ENCODE results near the gene FBXL5. TPM values are rescaled to one million over a fixed set of nuclear protein-coding genes. Genes with fewer than 3 reads are reported as not detected.

The FBXL5 gene
- total and polyA plus RNA-seq, 3 donors from 2014 or later = 149 to 162 (median 153) TPM

DNA sequence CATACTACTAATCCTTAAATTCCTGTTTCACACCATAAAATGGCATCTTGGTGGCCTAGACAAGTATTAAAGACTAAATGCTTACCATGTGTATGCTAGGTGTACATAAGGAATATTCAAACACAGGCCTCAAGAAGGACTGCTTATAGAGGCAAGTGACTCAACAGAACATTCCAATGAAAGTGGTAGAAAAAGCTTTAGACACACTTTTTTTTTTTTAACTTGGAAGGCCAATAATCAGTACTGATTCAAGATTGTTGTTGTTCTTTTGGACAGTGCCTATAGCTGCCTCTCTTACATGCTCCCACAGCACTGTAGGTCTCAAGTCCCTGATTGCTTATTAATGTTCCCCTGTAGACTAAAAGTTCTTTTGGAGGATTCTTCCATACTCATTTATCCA, 77.6 kb downstream of the FBXL5 start:
- no peak overlapping the region for H3K4me3 ChIP-seq
- H3K9me3 ChIP-seq = no peaks in the 10 kb centered on the region
- H3K36me3 ChIP-seq (ENCODE audit: low read depth, missing control alignments) = no peaks in the 10 kb centered on the region
- no peak for TF ChIP-seq POLR2A (IDR thresholded peaks at IDR 0.05)
- TF ChIP-seq, protein P1, sequence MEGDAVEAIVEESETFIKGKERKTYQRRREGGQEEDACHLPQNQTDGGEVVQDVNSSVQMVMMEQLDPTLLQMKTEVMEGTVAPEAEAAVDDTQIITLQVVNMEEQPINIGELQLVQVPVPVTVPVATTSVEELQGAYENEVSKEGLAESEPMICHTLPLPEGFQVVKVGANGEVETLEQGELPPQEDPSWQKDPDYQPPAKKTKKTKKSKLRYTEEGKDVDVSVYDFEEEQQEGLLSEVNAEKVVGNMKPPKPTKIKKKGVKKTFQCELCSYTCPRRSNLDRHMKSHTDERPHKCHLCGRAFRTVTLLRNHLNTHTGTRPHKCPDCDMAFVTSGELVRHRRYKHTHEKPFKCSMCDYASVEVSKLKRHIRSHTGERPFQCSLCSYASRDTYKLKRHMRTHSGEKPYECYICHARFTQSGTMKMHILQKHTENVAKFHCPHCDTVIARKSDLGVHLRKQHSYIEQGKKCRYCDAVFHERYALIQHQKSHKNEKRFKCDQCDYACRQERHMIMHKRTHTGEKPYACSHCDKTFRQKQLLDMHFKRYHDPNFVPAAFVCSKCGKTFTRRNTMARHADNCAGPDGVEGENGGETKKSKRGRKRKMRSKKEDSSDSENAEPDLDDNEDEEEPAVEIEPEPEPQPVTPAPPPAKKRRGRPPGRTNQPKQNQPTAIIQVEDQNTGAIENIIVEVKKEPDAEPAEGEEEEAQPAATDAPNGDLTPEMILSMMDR (IDR thresholded peaks at IDR 0.05) = no peak
- no peak overlapping the region for H3K27ac ChIP-seq
- H3K4me1 ChIP-seq = no peaks in the 10 kb centered on the region
- intact Hi-C loops (cut with DNase I; ENCODE audit: low total_unique reads) = no loop called here
- H3K27me3 ChIP-seq = no peaks in the 10 kb centered on the region
- no peak for DNase-seq

DNA sequence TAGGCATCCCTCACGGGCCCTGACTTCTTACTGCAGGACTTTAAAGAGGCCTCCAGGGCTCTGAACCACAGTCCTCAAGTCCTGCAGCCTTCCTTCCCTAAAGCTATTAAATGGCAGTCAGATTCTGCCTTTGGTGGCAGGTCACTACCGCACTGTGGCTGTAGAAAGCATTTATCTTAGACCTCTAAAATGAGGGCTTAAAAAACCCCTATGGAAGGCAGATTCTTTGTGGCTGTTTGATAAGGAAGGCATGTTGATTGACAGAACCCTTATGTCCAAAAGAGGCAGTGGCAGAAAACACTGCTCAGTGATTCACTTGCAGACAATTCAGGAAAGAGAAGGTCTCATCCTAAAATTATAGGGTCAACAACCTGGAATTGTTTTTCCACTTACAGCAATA, 79.2 kb downstream of the FBXL5 start:
- Histone ChIP-seq H3K27ac (no peak overlapping the region), H3K4me3 (no peak overlapping the region), H3K9me3 (no peaks in the 10 kb centered on the region), H3K4me1 (no peaks in the 10 kb centered on the region), H3K27me3 (no peaks in the 10 kb centered on the region), H3K36me3 (ENCODE audit: low read depth, missing control alignments) (no peaks in the 10 kb centered on the region)
- 69 to 87% methylated on average over 2 of the region's 2 CpGs for WGBS, 2 donors
- TF ChIP-seq, protein P1 (IDR thresholded peaks at IDR 0.05) = no peak
- no peak for TF ChIP-seq POLR2A (IDR thresholded peaks at IDR 0.05)
- intact Hi-C loops (cut with DNase I; ENCODE audit: low total_unique reads) = no loop called here
- no peak for DNase-seq

DNA sequence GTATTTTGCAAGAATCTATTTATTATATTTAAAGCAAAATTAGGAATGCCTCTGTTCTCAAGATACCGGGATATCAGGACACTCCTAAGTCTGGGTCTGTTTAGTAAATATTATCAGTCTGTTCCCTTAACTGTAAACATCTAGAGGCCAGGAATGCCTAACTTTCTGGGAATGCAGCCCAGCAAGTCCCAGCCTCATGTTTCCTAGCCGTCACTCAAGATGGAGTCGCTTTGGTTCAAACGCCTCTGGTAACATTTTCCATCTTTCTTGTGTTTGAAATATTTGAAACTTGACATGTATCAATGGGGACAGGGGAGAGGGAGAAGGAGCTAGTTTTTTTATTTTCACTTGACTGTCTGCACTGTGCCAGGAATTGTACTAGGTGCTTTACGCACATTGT, 85.4 kb downstream of the FBXL5 start:
- no peak for DNase-seq
- Histone ChIP-seq H3K4me1 (no peaks in the 10 kb centered on the region), H3K9me3 (no peaks in the 10 kb centered on the region), H3K27ac (no peak overlapping the region), H3K4me3 (no peak overlapping the region), H3K27me3 (no peaks in the 10 kb centered on the region), H3K36me3 (ENCODE audit: low read depth, missing control alignments) (no peaks in the 10 kb centered on the region)
- TF ChIP-seq, protein P1 (IDR thresholded peaks at IDR 0.05) = no peak
- no peak for TF ChIP-seq POLR2A (IDR thresholded peaks at IDR 0.05)
- 92 to 97% methylated on average over 5 of the region's 5 CpGs for WGBS, 2 donors
- intact Hi-C loops (cut with DNase I; ENCODE audit: low total_unique reads) = no loop called here

DNA sequence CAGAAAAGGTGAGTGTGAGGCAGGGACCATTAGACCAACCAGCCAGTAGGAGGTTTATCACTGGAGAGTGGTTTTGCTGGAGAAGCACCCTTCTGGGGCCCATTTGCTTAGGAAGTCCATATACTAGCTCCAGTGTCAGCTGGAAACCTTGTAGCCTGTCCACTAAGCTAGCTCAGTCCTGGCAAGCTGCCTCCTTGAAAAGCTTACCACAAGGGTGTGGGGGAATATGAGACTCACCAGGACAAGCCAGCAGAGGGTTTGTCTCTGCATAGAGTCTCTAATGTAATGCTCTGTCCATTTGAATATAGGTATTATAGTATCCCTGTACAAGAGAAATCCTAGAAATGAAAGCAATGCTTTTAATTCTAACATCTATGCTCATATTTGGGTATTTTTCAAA, 86.3 kb downstream of the FBXL5 start:
- Histone ChIP-seq H3K4me3 (no peak overlapping the region), H3K36me3 (ENCODE audit: low read depth, missing control alignments) (no peaks in the 10 kb centered on the region), H3K9me3 (no peaks in the 10 kb centered on the region), H3K27me3 (no peaks in the 10 kb centered on the region), H3K27ac (no peak overlapping the region), H3K4me1 (no peaks in the 10 kb centered on the region)
- TF ChIP-seq, protein P1 (IDR thresholded peaks at IDR 0.05) = no peak
- TF ChIP-seq POLR2A (IDR thresholded peaks at IDR 0.05) = no peak
- intact Hi-C loops (cut with DNase I; ENCODE audit: low total_unique reads) = no loop called here
- no peak for DNase-seq

DNA sequence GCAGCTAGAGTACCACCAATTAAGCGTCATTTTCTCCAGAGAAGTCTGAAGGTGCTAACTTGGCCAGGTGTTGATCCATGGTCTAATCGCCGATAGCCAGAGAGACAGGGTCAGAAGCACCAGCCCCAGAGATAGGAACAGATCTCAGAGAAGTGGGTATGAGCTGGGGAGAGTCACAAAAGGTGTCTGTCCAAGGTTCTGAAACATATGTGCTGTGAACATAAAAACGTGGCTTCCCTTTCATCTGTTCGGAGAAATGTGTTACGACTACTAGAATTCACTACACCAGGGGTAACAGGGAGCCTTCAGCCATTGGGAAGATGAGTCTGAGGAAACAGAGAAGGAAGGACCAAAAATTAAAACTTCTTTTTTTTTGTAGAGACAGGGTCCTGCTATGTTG, 91.3 kb downstream of the FBXL5 start:
- TF ChIP-seq POLR2A (IDR thresholded peaks at IDR 0.05) = no peak
- TF ChIP-seq, protein P1 (IDR thresholded peaks at IDR 0.05) = no peak
- Histone ChIP-seq H3K36me3 (ENCODE audit: low read depth, missing control alignments) (no peaks in the 10 kb centered on the region), H3K27me3 (no peaks in the 10 kb centered on the region), H3K4me1 (no peaks in the 10 kb centered on the region), H3K27ac (no peak overlapping the region), H3K4me3 (no peak overlapping the region), H3K9me3 (no peaks in the 10 kb centered on the region)
- intact Hi-C loops (cut with DNase I; ENCODE audit: low total_unique reads) = no loop called here
- WGBS, 2 donors = 73 to 77% methylated on average over 6 of the region's 6 CpGs
- DNase-seq = no peak
